Astrocyte (in vitro differentiated cells and primary cell): Measurements from ENCODE around the gene LECT2.

Experiments used
- CTCF ChIP-seq: IDR thresholded peaks from 2 replicates; pipeline ENCODE4 v1.5.1; 2011; ENCODE audit warnings: low read depth, mild to moderate bottlenecking, inconsistent platforms, low read length, moderate library complexity; ENCODE audit not compliant: insufficient read depth
- EZH2 ChIP-seq: IDR thresholded peaks from 2 replicates; pipeline ENCODE4 v1.6.1; 2012; ENCODE audit warnings: mild to moderate bottlenecking, low read length, inconsistent platforms; ENCODE audit not compliant: insufficient read depth

- TF ChIP-seq CTCF (no peak), EZH2 (no peak)
Observed at GRCh38 chr5:135978212-135978631, 23.4 kb upstream of the LECT2 start.
